DOHH2 (cell line): ENCODE data around the gene ABHD17C.

Experiments
- EZH2phosphoT487 ChIP-seq: fragments of 200-600 bp; sonication (generic); IDR thresholded peaks from 2 replicates; pipeline ENCODE4 v1.6.1; 2017; ENCODE audit warnings: borderline replicate concordance, mild to moderate bottlenecking, antibody characterized with exemption, low read length, moderate library complexity, mixed read lengths
- TF ChIP-seq, protein P1 (sequence below): fragments of 200-600 bp; sonication (generic); IDR thresholded peaks from one replicate; pipeline ENCODE4 v1.5.1; 2014; ENCODE audit warnings: antibody characterized with exemption, mild to moderate bottlenecking, low read depth, low read length; ENCODE audit not compliant: poor library complexity, severe bottlenecking

DNA sequence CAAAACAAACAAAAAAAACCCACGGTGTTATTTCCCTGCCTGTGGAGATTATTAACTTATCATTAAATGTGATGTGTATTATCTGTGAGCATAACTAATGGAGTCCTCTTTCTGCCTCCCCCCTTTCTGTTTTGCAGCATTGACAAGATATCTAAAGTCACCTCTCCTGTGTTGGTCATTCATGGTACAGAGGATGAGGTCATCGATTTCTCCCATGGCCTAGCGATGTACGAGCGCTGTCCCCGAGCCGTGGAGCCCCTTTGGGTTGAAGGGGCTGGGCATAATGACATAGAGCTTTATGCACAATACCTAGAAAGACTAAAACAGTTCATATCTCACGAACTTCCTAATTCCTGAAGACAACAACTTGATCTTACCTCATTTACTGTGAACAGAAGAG is 58.9 kb downstream of the ABHD17C start:
- TF ChIP-seq, protein P1, sequence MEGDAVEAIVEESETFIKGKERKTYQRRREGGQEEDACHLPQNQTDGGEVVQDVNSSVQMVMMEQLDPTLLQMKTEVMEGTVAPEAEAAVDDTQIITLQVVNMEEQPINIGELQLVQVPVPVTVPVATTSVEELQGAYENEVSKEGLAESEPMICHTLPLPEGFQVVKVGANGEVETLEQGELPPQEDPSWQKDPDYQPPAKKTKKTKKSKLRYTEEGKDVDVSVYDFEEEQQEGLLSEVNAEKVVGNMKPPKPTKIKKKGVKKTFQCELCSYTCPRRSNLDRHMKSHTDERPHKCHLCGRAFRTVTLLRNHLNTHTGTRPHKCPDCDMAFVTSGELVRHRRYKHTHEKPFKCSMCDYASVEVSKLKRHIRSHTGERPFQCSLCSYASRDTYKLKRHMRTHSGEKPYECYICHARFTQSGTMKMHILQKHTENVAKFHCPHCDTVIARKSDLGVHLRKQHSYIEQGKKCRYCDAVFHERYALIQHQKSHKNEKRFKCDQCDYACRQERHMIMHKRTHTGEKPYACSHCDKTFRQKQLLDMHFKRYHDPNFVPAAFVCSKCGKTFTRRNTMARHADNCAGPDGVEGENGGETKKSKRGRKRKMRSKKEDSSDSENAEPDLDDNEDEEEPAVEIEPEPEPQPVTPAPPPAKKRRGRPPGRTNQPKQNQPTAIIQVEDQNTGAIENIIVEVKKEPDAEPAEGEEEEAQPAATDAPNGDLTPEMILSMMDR = no peak
- no peak for TF ChIP-seq EZH2phosphoT487
